OCI-LY7 (cell line): ENCODE results near the gene ELK3. TPM values are rescaled to one million over a fixed set of nuclear protein-coding genes. Genes with fewer than 3 reads are reported as not detected.

Experiments
- BruUV-seq: library from RNA; stranded (reverse); fragments of 400-500 nt; replicated peaks from 2 replicates; lab custom pipeline; 2021; lab: Mats Ljungman, UMichigan
- CTCF ChIA-PET: fragments of 300-600 bp; sonication (Branson Sonifier 250); formaldehyde crosslinking; loops from one replicate; lab custom pipeline; 2022; ENCODE audit warnings: antibody characterized with exemption; ENCODE audit not compliant: unreplicated experiment; lab: Charles Lee
- POLR2A ChIA-PET: fragments of 300-600 bp; sonication (Branson Sonifier 250); formaldehyde crosslinking; loops from one replicate; lab custom pipeline; 2022; ENCODE audit warnings: antibody characterized with exemption; lab: Charles Lee
- DNase-seq: peaks from one replicate; pipeline ENCODE4 v3.0.0-alpha.2; 2015; ENCODE audit warnings: low spot score
- H2AFZ ChIP-seq: fragments of 200-600 bp; sonication (generic), shearing (Covaris generic); 2 replicates; pipeline ENCODE4 v1.6.1; 2014; ENCODE audit warnings: mild to moderate bottlenecking, antibody characterized with exemption, low read length, moderate library complexity
- H3K27ac ChIP-seq: fragments of 200-600 bp; sonication (generic); 2 replicates; pipeline ENCODE4 v1.5.1; 2014; ENCODE audit warnings: mixed run types, low read depth, mild to moderate bottlenecking, moderate library complexity, low read length, inconsistent platforms; ENCODE audit not compliant: poor library complexity, severe bottlenecking
- H3K36me3 ChIP-seq: fragments of 200-600 bp; sonication (generic); 2 replicates; pipeline ENCODE4 v1.6.1; 2014; ENCODE audit warnings: mild to moderate bottlenecking, antibody characterized with exemption, low read length, moderate library complexity, mixed read lengths; ENCODE audit not compliant: insufficient read depth
- H3K4me1 ChIP-seq: fragments of 200-600 bp; sonication (generic); 2 replicates; pipeline ENCODE4 v1.5.1; 2014; ENCODE audit warnings: mild to moderate bottlenecking, low read length; ENCODE audit not compliant: insufficient read depth, poor library complexity, severe bottlenecking
- H3K4me2 ChIP-seq: fragments of 200-600 bp; sonication (generic); 2 replicates; pipeline ENCODE4 v1.6.1; 2014; ENCODE audit warnings: mild to moderate bottlenecking, low read length
- H3K4me3 ChIP-seq: fragments of 200-600 bp; sonication (generic); 2 replicates; pipeline ENCODE4 v1.5.1; 2014; ENCODE audit warnings: mild to moderate bottlenecking, low read depth, low read length; ENCODE audit not compliant: poor library complexity, severe bottlenecking
- H3K79me2 ChIP-seq: fragments of 200-600 bp; sonication (generic); 2 replicates; pipeline ENCODE4 v1.6.1; 2016; ENCODE audit warnings: low read depth, mild to moderate bottlenecking, low read length, moderate library complexity, mixed read lengths; ENCODE audit not compliant: insufficient read depth
- H3K9me2 ChIP-seq: fragments of 200-600 bp; sonication (generic); 2 replicates; pipeline ENCODE4 v1.6.1; 2016; ENCODE audit warnings: mild to moderate bottlenecking, low read length, mixed read lengths; ENCODE audit not compliant: insufficient read depth
- H3K9me3 ChIP-seq: fragments of 200-600 bp; sonication (generic); 2 replicates; pipeline ENCODE4 v1.6.1; 2014; ENCODE audit warnings: mild to moderate bottlenecking, mixed run types, low read length, mixed read lengths
- H4K20me1 ChIP-seq: fragments of 200-600 bp; sonication (generic); 2 replicates; pipeline ENCODE4 v1.6.1; 2014; ENCODE audit warnings: mild to moderate bottlenecking, antibody characterized with exemption, low read length, moderate library complexity, mixed read lengths; ENCODE audit not compliant: insufficient read depth
- EZH2phosphoT487 ChIP-seq: fragments of 200-600 bp; sonication (generic); IDR thresholded peaks from 2 replicates; pipeline ENCODE4 v1.6.1; 2018; ENCODE audit warnings: low read depth, borderline replicate concordance, mild to moderate bottlenecking, mixed run types, antibody characterized with exemption, low read length, moderate library complexity, mixed read lengths
- intact Hi-C: fragments of 100-400 bp; cut with micrococcal nuclease; formaldehyde crosslinking; loops from one replicate; pipeline ENCODE4 v1.10.0; 2022; ENCODE audit not compliant: unreplicated experiment
- total RNA-seq, 2 experiments: library from RNA; depleted of rRNA in 1 of 2; stranded (reverse); fragments of >200 nt in 1 of 2; shearing (Covaris generic) in 1 of 2; gene quantifications; 2 replicates each; pipeline ENCODE4 v1.2.3, GENCODE V29; 2014 to 2022
- TF ChIP-seq, protein P1 (sequence below): fragments of 200-600 bp; sonication (generic); conservative IDR thresholded peaks from 2 replicates; pipeline ENCODE4 v1.5.1; 2014; ENCODE audit warnings: mild to moderate bottlenecking, antibody characterized with exemption, low read length, moderate library complexity, mixed read lengths

The ELK3 gene
- total RNA-seq, 2 experiments from 2014 or later: 1.9 to 4.2 TPM

DNA sequence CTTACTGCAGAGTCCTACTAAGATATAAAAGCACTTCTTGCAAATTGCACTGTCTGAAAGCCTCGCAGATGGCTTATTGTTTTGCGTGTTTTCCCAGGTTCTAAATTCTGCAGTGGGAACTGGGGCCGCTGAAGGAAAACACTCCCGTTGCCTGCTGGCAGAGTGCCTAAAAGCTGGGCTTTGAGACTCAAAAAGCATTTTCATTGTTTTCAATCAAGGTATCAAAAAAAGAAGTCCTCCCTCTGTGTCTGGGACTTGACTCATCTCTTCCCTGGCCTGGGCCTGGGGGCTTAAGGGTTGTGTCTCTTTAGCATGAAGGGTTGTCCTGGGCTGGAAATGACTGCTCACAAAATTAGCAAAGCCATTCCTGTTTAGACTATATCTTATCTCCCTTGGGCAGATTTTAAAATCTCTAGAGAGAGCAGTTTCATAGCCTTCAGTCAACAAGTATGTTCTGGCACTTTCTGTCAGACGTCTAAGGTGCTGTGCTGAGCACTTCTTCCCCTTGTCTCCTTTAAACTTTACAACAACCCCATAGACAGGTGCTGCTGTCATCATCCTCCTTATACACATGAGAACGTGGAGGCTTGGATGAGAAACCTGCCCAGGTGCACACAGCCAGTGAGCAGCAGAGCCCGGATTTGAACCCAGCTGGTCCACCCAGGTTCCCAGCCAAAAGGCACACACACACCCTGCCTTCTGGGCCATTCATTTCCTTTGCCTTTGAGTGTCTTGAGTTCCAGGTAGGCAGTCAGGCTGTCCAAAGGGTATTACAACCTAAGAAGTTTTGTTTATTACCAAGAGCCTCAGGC, 31.1 kb downstream of the ELK3 start:
- intact Hi-C loops: no loop called here
- Histone ChIP-seq H2AFZ (no peak overlapping the region), H3K27ac (no peak overlapping the region), H3K4me1 (no peaks in the 10 kb centered on the region), H3K9me3 (no peaks in the 10 kb centered on the region), H3K79me2 (no peaks in the 10 kb centered on the region), H3K4me3 (no peak overlapping the region), H3K4me2 (no peak overlapping the region), H3K36me3 (no peaks in the 10 kb centered on the region), H4K20me1 (no peaks in the 10 kb centered on the region), H3K9me2 (no peaks in the 10 kb centered on the region)
- BruUV-seq: no TSS peak
- CTCF ChIA-PET: no interaction called here
- DNase-seq: no peak
- TF ChIP-seq, protein P1, sequence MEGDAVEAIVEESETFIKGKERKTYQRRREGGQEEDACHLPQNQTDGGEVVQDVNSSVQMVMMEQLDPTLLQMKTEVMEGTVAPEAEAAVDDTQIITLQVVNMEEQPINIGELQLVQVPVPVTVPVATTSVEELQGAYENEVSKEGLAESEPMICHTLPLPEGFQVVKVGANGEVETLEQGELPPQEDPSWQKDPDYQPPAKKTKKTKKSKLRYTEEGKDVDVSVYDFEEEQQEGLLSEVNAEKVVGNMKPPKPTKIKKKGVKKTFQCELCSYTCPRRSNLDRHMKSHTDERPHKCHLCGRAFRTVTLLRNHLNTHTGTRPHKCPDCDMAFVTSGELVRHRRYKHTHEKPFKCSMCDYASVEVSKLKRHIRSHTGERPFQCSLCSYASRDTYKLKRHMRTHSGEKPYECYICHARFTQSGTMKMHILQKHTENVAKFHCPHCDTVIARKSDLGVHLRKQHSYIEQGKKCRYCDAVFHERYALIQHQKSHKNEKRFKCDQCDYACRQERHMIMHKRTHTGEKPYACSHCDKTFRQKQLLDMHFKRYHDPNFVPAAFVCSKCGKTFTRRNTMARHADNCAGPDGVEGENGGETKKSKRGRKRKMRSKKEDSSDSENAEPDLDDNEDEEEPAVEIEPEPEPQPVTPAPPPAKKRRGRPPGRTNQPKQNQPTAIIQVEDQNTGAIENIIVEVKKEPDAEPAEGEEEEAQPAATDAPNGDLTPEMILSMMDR: no peak
- no peak for TF ChIP-seq EZH2phosphoT487
- POLR2A ChIA-PET: no interaction called here

GRCh38 chr12:96225994-96226399, 31.8 kb downstream of the ELK3 start:
- no peak for DNase-seq
- Histone ChIP-seq H3K4me1 (no peaks in the 10 kb centered on the region), H2AFZ (no peak overlapping the region), H4K20me1 (no peaks in the 10 kb centered on the region), H3K27ac (no peak overlapping the region), H3K9me3 (no peaks in the 10 kb centered on the region), H3K4me3 (no peak overlapping the region), H3K9me2 (no peaks in the 10 kb centered on the region), H3K4me2 (no peak overlapping the region), H3K79me2 (no peaks in the 10 kb centered on the region), H3K36me3 (no peaks in the 10 kb centered on the region)
- TF ChIP-seq, protein P1: no peak
- no peak for TF ChIP-seq EZH2phosphoT487
- ChIA-PET CTCF (no interaction called here), POLR2A (no interaction called here)
- intact Hi-C loops: no loop called here
- no TSS peak for BruUV-seq

- no peak for TF ChIP-seq EZH2phosphoT487
- TF ChIP-seq, protein P1: no peak
- ChIA-PET CTCF (no interaction called here), POLR2A (no interaction called here)
- Histone ChIP-seq H2AFZ (no peak overlapping the region), H3K27ac (no peak overlapping the region), H4K20me1 (no peaks in the 10 kb centered on the region), H3K36me3 (no peaks in the 10 kb centered on the region), H3K4me3 (no peak overlapping the region), H3K79me2 (no peaks in the 10 kb centered on the region), H3K9me3 (no peaks in the 10 kb centered on the region), H3K9me2 (no peaks in the 10 kb centered on the region), H3K4me1 (no peaks in the 10 kb centered on the region), H3K4me2 (no peak overlapping the region)
- intact Hi-C loops: no loop called here
- no TSS peak for BruUV-seq
- no peak for DNase-seq
Observed at GRCh38 chr12:96226401-96226800, 32.2 kb downstream of the ELK3 start.
